Measurements from ENCODE around the gene RNF4.
"Not testable (repeated sequence)": the region's sequence is repeated elsewhere in the genome, so short reads cannot be mapped to it uniquely, and the experiment has no call there.

Gene RNF4

GRCh38 chr4:2537011-2537830 lies 68.3 kb downstream of the RNF4 start:
- DNase-seq: peak; percentile 36

- DNase-seq: not testable (repeated sequence)
These were observed 74.8 kb downstream of the RNF4 start for GRCh38 chr4:2543580-2544191.

GRCh38 chr4:2545321-2546013 lies 76.6 kb downstream of the RNF4 start:
- no peak for DNase-seq

- DNase-seq: no peak
These were observed 77.4 kb downstream of the RNF4 start for GRCh38 chr4:2546286-2546823.

- not testable (repeated sequence) for DNase-seq
These were observed 78.2 kb downstream of the RNF4 start for GRCh38 chr4:2546961-2547691.

- DNase-seq: no peak
These were observed 82.2 kb downstream of the RNF4 start for GRCh38 chr4:2551118-2551517.

- no peak for DNase-seq
These were observed 83.9 kb downstream of the RNF4 start for GRCh38 chr4:2552806-2553205.

GRCh38 chr4:2558301-2558700 lies 89.4 kb downstream of the RNF4 start:
- DNase-seq: no peak

GRCh38 chr4:2560167-2560566 lies 91.3 kb downstream of the RNF4 start:
- no peak for DNase-seq
